Measurements from ENCODE around the gene SASH1. TPM values are rescaled to one million over a fixed set of nuclear protein-coding genes. Genes with fewer than 3 reads are reported as not detected.

The SASH1 gene
- total RNA-seq, 2 donors from 2014 or later: 77.0 to 82.3 TPM

DNA sequence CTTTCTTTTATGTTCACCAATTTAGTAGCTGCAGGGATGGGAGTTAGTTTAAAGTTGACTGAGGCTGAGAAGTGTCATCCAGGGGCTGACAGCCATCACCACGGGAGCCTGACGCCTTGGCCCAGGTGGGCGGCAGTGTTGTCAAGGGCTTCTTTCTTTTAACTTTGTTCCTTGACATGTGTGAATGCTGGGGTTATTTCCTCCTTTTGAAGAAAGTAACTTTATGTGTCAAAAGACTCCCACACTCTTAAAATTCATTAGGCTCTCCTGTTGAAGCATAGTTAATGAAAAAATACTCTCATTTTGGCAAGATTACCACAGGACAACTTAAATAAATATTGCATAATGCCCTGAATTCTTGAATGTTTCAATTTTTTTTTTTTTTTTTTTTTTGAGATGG lies 50.0 kb downstream of the SASH1 start:
- ATAC-seq (ENCODE audit: insufficient number of reproducible peaks, low FRiP score, low read depth) (no peak), DNase-seq (ENCODE audit: low spot score) (no peak)
- no peaks in the 10 kb centered on the region for H3K27me3 ChIP-seq (replicated peaks; ENCODE audit: insufficient read depth)
- TF ChIP-seq, protein P1, sequence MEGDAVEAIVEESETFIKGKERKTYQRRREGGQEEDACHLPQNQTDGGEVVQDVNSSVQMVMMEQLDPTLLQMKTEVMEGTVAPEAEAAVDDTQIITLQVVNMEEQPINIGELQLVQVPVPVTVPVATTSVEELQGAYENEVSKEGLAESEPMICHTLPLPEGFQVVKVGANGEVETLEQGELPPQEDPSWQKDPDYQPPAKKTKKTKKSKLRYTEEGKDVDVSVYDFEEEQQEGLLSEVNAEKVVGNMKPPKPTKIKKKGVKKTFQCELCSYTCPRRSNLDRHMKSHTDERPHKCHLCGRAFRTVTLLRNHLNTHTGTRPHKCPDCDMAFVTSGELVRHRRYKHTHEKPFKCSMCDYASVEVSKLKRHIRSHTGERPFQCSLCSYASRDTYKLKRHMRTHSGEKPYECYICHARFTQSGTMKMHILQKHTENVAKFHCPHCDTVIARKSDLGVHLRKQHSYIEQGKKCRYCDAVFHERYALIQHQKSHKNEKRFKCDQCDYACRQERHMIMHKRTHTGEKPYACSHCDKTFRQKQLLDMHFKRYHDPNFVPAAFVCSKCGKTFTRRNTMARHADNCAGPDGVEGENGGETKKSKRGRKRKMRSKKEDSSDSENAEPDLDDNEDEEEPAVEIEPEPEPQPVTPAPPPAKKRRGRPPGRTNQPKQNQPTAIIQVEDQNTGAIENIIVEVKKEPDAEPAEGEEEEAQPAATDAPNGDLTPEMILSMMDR (IDR thresholded peaks at IDR 0.05): no peak
- H3K9me3 ChIP-seq: no peaks in the 10 kb centered on the region
- H3K27ac ChIP-seq: no peak overlapping the region
- no peaks in the 10 kb centered on the region for H3K36me3 ChIP-seq
- H3K4me1 ChIP-seq (ENCODE audit: control insufficient read depth in 1 of 2, low read depth in 2 of 2): peaks cover 26 to 62% of the 10 kb centered on the region in 2 donors
- no peak overlapping the region for H3K4me3 ChIP-seq

DNA sequence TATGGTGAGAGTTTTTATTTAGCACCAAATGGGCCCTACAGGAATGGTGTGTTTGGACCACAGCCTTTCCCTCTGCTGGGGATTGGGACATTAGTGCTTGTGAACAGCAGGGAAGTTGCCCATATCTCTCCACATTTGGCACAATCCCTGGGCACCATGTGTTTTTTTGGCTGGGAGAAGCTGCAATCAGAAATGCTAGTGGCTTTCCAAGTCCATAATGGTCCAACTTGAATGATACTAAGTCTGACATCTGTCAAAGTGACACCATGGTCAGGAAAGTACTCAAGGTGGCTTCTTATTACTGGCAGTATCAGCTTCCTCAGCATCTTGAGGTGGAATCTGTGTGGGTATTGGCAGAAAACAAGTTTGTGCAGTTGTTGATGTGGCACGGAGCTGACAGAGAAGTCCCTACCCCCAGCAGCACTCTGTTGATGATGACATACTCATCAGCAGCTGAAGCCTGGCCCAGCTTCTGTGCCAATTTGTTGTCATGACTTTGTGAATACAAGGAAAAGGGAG lies 53.0 kb downstream of the SASH1 start:
- Histone ChIP-seq H3K4me1 (ENCODE audit: control insufficient read depth in 1 of 2, low read depth in 2 of 2) (peaks cover 20 to 51% of the 10 kb centered on the region in 2 donors), H3K4me3 (no peak overlapping the region), H3K36me3 (no peaks in the 10 kb centered on the region), H3K27me3 (replicated peaks; ENCODE audit: insufficient read depth) (no peaks in the 10 kb centered on the region), H3K9me3 (no peaks in the 10 kb centered on the region), H3K27ac (peak overlapping the region in 1 of 2 donors; percentile 36)
- ATAC-seq (ENCODE audit: insufficient number of reproducible peaks, low FRiP score, low read depth): no peak
- no peak for DNase-seq (ENCODE audit: low spot score)
- TF ChIP-seq, protein P1 (IDR thresholded peaks at IDR 0.05): no peak

DNA sequence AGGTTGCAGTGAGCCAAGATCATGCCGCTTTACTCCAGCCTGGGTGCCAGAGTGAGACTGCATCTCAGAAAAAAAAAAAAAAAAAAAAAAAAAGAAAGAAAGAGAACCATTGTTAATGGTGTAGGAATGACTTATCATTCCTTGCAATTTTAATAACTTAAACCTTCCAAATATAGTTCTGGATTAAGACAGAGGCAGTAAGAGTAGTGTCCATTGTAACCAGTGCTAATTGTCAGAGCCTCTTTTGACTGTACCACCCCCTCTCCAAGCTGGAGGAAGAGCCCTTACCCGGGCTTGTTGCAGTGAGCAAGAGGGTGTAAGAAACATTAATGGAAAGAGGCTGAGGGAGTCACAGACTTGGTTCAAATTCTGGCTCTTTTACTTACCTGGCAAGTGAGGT lies 53.8 kb downstream of the SASH1 start:
- DNase-seq (ENCODE audit: low spot score) (no peak), ATAC-seq (ENCODE audit: insufficient number of reproducible peaks, low FRiP score, low read depth) (no peak)
- no peak overlapping the region for H3K4me3 ChIP-seq
- H3K36me3 ChIP-seq: no peaks in the 10 kb centered on the region
- H3K9me3 ChIP-seq: no peaks in the 10 kb centered on the region
- H3K4me1 ChIP-seq (ENCODE audit: control insufficient read depth in 1 of 2, low read depth in 2 of 2): peaks cover 20 to 51% of the 10 kb centered on the region in 2 donors
- TF ChIP-seq, protein P1 (IDR thresholded peaks at IDR 0.05): no peak
- H3K27me3 ChIP-seq (replicated peaks; ENCODE audit: insufficient read depth): no peaks in the 10 kb centered on the region
- no peak overlapping the region for H3K27ac ChIP-seq

DNA sequence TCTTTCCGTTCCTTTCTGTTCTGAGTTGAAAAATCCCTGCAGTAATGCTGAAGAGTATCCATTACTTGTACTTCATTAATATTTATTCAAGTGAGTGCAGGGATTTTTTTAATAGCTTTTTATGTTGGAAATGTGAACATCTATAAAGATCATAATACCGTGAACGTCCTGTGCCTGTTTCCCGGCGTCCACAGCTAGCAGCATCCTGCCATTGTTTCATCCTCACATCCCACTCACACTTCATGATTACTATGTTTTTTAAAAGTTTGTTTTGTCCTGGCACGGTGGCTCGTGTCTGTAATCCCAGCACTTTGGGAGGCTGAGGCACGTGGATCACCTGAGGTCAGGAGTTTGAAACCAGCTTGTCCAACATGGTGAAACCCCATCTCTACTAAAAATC lies 54.3 kb downstream of the SASH1 start:
- TF ChIP-seq, protein P1 (IDR thresholded peaks at IDR 0.05): no peak
- peaks cover 20 to 51% of the 10 kb centered on the region in 2 donors for H3K4me1 ChIP-seq (ENCODE audit: control insufficient read depth in 1 of 2, low read depth in 2 of 2)
- H3K27ac ChIP-seq: no peak overlapping the region
- no peak for ATAC-seq (ENCODE audit: insufficient number of reproducible peaks, low FRiP score, low read depth)
- H3K27me3 ChIP-seq (replicated peaks; ENCODE audit: insufficient read depth): no peaks in the 10 kb centered on the region
- no peak overlapping the region for H3K4me3 ChIP-seq
- no peaks in the 10 kb centered on the region for H3K36me3 ChIP-seq
- DNase-seq (ENCODE audit: low spot score): no peak
- no peaks in the 10 kb centered on the region for H3K9me3 ChIP-seq

DNA sequence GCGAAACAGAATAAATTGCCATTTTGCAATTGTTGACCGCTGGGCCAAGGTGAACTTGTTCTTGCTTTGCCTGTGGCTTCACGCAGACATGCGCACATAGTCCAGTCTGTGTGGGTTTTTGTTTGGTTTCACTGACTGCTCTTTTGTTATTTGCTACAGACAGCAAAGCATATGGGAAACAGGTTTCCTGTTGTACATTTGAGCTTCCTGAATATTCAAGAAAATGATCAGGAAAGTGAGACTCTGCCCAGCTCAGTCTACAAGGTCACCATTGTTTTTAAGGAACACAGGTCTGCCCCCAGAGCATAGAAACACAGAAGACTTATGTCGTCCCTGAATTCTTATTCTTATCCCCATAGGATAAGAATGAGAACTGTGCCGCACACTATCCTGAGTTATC lies 55.6 kb downstream of the SASH1 start:
- TF ChIP-seq, protein P1 (IDR thresholded peaks at IDR 0.05): no peak
- Histone ChIP-seq H3K36me3 (no peaks in the 10 kb centered on the region), H3K4me3 (no peak overlapping the region), H3K9me3 (no peaks in the 10 kb centered on the region), H3K4me1 (ENCODE audit: control insufficient read depth in 1 of 2, low read depth in 2 of 2) (peaks cover 17 to 40% of the 10 kb centered on the region in 2 donors), H3K27me3 (replicated peaks; ENCODE audit: insufficient read depth) (no peaks in the 10 kb centered on the region), H3K27ac (no peak overlapping the region)
- ATAC-seq (ENCODE audit: insufficient number of reproducible peaks, low FRiP score, low read depth): no peak
- DNase-seq (ENCODE audit: low spot score): no peak

Measured in thoracic aorta (tissue), 2 donors.